HG03342 (cell line): ENCODE measurements around the gene SORT1.
"Not testable (repeated sequence)": the region's sequence is repeated elsewhere in the genome, so short reads cannot be mapped to it uniquely, and the experiment has no call there.

Experiments used
- ATAC-seq: cut with Tn5 transposase; IDR thresholded peaks from one replicate; pipeline ENCODE4 v1.9.1; 2021; ENCODE audit warnings: mild to moderate bottlenecking, moderate library complexity; ENCODE audit not compliant: unreplicated experiment

Gene SORT1

DNA sequence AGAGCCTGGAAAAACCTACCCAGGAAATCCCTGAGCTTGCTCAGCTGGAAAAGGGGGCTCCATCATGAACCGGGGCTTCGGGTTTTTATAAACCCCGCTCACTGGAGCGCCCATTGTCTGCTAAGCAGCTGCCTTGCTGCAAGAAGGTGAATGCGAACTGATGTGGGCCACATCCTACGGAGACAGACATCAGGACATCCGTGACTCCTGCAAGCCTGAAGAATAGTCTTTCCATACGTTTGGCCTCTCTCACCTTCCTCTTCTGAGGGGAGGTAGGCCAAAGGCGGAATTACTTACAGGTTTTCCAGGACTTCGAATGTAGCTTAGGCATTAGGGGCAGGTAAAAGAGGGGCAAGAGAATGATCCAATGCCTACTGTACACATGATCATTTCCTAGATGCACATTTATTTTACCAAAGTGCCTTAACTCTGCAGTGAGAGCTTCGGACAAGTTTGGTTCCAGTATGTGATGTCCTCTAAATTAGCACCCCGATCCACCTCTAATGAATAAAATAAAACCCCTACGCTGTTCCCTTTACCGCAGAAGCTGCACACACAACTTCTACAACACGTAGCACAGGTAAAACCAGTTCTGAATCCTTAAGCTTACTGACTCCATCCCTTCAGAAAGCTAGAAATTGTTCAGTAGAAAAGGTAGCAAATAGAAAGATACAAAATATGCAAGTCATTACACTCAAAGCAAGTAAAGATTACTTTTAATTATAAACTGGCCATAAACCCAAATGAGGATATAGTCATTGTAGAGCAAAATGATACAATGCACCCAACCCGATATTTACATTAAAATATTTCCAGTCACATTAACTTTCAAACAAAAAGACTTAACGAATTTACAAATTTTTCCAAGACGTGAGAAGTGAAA is 866 bp upstream of the SORT1 start:
- ATAC-seq: no peak

DNA sequence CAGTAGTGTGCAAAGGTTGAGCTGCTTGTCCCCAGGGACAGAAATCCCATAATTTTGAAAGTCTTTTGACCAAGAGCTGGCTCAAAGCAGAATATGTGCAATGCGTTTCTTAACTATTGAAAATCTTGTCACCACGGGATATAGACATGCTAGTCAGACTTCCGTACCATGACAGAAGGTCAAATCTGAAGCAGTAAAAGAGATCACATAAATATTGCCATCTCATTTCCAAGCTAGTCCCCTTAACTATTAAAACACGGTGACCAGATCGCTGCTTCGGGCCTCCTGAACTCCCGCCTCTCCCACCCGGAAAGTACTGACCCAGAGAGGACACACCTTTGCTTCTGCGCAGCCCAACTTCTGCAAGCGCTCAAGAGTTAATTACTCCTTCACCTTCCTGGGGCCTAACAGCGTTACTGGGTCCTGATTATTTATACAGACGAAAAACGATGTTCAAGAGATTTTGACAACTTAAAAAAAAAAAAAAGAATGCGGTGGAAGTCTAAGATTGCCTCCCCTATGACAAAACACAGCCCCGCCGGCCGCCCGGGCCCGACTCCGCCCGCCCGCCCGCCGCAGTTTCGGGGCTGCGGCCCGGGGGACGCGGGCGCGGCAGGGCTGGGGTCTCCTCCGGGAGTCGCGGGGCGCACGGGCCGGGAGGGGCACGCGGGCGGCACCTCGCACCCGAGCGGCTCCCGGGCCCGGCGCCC is 692 bp downstream of the SORT1 start:
- no peak for ATAC-seq

DNA sequence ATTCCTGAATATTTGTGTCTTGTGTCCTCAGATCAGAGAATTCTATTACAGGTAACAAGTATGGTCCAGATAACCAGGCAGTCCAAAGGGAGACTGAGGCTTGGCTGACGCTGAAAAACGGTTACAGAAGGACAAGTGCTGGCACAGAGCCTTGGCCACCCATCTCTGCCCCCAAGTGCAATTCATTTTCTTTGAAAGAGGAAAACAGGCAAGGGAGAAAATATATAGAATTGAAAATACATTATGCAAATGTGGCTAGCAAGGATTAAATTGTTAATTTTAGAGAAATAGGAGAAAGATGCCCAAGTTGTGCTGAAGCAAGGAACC is 1.2 kb downstream of the SORT1 start:
- no peak for ATAC-seq

DNA sequence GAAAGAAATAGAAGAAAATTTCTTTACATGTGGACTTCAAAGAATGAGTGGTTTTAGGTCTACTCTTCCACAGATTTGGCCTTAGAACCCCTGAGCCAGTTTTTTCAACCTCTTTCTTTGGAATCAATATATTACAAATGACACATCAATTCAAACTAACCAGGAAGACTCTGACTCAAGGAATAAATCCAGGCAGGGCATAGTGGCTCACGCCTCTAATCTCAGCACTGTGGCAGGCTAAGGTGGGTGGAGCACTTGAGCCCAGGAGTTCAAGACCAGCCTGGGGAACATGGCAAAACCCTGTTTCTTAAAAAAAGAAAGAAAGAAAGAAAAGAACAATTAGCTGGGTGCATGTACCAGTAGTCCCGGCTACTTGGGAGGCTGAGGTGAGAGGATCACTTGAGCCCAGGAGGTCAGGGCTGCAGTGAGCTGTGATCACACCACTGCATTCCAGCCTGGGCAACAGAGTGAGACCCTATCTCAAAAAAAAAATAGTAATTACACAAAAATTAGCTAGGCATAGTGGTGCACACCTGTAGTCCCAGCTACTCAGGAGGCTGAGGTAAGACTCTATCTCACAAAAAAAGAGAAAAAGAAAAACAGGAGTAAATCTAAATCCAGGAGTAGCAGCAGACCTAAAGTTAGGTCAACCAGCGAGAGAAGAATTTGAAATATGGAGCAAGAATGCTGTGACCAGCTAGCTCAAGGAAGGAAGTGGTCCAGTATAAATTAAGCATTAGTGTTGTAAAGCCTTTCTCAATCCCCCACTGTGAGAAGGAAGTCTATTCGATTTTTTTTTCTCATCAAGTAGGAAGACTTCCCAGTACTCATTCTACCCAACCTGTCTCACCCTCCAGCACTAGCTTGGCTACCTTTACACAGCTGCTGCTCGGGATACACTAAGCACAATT is 1.9 kb downstream of the SORT1 start:
- no peak for ATAC-seq

DNA sequence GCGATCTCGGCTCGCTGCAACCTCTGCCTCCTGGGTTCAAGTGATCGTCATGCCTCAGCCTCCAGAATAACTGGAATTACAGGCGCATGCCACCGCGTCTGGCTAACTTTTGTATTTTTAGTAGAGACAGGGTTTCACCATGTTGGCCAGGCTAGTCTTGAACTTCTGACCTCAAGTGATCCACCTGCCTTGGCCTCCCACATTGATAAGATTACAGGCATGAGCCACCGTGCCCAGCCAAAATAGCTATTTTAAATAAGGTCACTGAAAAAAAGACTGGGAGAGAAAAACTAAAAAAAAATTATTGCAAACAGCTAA is 2.5 kb downstream of the SORT1 start:
- not testable (repeated sequence) for ATAC-seq

DNA sequence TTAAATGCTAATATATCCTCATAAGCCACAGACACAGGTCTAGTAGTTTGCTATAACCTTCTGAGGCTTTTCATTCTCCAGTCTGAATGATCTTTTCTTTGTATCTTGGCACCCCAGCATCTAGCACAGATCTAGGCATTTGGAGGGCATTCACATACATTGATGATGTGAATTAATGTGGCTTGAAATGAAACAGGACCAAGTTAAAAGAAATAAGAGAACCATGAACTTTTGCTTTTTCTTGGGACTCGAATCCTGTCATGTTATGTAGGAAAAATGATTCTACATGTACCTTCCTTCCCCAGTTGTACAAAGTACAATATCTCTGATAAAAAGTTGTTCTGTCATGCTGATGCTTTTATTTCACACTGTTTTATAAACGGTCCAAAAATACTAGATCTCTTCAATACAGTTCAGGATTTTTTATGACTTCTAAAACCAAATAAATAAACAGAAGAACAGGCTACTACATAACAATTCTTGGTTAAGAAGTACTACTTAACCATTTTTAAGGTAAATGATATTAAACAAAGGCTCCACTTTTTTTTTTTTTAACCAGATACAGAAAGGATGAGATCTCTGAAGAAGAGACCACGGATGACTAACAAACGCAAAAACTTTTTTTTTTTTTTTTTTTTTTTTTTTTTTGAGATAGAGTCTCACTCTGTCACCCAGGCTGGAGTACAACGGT is 3.0 kb downstream of the SORT1 start:
- ATAC-seq: no peak

DNA sequence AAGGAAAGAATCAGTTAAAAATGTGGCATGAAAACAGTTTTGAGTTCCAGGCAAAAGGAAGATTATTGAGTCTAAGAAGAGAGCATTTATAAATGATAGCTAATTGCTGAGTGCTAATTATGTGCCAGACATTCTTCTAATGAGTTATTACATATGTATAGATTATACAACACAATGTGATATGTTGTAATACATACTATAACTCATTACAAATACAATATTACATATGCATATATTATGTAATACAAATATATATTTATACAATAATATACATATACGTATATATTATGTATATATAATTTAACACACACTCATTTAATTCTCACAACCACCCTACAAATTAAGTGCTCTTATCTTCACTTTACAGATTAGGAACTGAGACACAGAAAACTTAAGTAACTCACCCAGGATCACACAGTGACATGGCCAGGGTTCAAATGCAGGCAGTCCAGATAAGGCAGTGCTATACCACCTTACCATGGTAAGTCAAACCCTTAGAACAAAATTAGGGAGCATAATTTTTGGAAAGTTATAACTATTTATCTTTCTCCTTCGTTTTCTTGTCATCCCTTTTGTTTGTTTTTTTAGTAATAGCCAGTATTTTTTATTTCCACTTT is 4.0 kb downstream of the SORT1 start:
- no peak for ATAC-seq

DNA sequence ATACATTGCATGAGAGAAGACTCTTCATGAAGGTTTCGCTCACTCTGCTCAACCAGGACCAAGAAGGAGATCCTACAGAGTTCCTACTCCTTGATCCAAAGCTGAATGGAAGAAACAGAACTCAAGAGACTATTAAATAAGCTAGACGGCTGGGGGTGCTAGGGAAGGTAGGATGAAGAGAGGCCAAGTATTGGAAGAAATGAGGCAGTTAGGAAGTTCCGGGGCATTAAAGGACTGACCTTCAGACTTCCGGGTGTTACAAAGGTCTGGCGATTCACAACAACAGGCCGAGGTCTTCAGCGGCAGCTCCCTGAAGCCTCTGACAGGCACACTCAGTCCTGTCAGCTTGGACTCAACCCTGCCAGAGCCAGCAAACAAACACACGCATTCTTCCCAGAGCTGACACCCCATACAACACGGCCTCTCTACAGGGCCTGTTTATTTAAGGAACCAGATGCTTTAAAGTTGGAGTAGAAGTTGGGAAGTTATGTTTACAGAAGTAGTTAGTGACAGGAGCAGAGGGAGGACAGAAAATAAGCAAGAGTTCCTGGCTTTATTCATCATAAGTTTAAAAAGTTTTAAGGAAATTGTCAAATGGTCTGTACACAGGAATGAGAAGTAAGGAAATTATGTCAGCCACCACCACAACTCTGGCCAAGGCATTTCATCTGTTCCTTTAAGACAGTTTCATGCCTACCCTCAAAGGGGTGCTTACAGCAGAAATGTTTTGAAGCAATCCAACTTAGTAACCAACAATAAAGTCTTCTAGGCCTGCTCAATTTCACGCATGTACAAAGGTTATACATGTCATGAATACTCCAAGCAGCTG is 4.7 kb downstream of the SORT1 start:
- ATAC-seq: no peak

DNA sequence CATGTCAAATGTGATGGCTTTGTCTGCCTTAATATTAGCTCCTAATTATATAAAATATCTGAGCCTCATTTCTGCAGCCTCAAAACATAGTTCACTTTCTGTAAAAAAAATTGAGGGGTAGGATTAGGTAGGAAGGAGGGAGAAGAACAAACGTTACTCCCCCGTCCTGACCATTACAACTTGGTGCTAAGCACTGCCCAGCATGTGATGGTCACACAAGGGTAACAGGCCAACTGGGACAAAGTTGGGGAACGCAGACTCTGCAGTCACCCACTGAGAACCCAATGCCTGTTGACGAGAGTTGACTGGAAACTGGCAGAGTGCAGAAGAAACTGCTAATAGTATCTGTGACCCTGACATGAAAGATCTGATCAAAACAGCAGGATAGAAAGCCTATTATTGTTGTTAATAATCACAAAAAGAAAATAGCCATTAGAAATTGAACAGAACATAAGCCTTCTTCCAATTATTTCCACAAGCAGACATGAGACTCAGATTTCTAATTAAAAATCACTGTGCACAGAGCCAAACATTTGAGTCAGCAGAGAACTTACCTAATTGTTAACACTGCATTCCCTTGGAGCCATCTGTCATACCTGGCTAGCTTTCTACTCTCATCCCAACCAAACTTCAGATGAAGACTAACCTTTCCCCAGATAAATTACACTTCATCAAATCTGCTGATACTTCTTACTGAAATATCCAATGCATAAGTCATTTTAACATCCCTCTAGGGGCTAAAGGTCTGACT is 5.5 kb downstream of the SORT1 start:
- ATAC-seq: peak; percentile 29

DNA sequence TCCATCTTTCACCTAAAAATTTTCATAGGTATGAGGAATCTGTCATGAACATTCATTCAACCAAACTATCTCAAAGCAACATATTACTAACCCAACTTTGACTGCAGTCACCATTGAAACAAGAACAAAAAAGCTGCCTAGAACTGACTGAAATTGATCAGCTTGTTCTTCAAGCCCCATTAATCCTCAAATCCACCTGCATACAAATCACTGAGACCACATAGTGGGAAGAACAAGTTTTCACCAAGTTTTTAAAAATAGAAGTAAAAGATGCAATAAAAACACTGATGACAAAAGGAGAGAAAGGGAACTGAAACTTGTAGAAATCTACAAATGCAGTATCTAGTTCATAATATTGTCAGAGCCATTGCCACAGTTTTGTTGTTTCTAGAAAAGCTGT is 6.1 kb downstream of the SORT1 start:
- peak; percentile 74 for ATAC-seq

DNA sequence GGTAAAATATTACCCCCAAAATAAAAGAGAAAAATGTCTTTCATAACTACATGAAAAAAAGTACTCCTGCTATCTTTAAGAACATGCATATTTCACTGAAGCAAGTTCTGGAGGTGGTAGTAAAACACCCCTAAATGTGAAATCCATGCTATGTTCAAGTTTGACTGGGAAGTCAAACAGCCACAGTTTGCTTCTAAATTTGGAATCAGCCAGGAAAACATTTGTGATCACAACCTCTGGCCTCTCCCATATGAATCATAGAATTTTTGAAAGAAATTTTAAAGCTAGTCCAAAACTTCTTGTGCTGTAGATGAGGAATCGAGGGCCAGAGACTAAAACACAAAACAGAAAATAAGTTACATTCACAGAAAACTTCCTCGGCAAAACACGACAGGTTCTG is 6.6 kb downstream of the SORT1 start:
- ATAC-seq: no peak

DNA sequence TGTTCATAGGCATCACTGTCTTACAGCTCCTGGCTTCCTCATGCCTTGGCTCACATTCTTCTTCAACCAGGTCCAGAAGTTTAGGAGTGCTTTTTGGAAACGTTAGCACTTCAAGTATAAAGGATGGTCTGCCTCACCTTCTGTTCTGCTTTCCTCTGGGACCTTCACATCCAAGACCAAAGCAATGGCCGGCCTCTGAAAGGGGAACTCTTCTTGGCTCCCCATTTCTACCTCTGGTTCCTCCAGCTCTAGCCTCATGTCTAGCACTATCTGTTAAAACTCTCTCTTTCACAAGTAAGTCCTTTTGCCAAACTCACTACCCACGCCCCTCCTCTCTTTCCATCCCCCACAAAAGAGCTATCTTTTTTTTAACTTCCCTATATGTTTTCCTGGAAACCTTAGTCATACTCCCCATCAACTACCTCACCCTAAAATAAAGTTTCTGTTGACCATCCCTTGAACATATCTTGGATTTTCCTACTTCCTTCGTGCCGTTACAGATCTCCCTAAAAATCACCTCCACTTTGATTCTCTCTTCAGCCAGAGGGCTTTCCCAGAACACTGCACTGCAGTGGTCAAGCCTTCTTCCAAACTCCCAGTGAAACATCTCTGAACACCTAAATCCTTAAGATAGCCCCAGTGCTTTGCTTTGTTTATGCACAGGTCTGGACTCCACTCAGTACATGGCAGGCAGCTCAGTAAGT is 7.9 kb downstream of the SORT1 start:
- ATAC-seq: no peak

DNA sequence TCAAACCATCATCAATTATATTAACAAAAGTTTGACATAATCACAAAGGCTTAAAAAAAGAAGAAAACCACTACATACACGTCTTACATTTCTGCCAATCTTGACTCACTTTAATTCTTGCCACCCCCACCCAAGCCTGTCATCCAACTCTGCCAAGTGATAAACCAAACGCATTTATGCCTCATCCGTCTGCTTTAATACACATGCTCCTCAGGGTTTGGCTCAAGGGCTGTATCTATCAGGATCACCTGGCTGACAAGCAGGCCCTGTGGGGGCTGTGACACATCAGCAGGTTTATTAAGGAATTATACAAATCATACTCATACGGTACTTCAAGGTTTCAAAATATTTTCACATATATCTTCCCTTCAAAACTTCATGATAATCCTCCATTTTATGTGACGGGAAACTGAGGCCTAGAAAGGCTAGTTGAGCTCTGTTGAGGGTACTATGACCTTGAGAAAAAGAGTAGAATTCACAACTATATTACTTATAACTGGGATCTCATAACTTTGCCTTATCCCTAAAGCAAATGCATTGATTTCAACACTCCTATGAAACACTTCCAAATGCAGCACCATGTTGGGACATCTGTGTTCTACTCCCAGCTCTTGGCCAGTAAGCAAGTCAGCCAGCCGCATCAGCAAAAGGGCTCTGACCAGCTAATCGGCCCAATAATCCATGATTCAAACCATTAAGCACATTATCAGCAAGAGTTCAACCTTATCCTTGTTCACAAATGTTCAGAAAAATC is 8.7 kb downstream of the SORT1 start:
- ATAC-seq: no peak

DNA sequence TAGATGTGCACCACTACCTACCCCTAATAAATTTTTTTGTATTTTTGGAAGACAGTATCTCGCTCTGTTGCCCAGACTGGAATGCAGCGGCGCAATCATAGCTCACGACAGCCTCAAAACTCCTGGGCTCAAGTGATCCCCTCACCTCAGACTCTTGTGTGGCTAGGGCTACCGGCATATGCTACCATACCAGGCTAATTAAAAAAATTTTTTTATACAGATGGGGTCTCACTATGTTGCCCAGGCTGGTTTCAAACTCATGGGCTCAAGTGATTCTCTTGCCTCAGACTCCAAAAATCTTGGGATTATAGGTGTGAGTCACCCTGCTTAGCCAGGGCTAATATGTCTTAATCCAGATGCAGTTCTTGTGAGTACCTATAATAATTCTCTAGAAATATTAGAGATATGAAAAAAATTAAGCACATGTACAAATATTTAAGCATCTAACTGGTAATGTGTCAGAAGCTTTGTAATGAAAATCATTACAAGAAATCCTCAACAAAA is 9.5 kb downstream of the SORT1 start:
- no peak for ATAC-seq

DNA sequence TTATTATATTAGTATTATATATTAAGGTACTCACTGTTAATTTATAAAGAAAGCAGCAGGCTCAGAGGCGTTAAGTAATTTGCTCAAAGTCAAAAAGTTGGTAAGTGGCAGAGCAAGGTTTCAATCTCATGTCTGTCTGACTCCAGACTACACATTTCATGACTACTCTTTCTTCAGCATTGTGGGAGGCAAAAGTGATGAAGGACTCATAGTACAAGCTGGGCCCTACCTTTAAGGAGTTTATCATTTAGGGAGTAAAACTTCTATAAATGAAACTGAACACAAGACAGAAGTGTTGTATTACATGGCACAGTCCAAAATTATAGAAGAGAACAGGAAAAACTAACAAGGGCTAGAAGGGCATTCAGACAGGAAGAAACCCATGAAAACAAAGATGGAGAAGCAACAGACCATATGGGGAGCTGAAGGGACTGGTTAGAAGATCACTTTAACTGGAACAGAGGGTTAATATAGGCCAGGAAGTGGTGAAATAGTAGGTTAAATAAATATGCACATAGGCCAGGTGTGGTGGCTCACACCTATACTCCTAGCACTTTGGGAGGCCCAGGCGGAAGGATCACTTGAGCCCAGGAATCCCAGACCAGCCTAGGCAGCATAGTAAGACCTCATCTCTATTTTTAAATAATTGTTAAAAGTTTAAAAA is 11.5 kb downstream of the SORT1 start:
- no peak for ATAC-seq

DNA sequence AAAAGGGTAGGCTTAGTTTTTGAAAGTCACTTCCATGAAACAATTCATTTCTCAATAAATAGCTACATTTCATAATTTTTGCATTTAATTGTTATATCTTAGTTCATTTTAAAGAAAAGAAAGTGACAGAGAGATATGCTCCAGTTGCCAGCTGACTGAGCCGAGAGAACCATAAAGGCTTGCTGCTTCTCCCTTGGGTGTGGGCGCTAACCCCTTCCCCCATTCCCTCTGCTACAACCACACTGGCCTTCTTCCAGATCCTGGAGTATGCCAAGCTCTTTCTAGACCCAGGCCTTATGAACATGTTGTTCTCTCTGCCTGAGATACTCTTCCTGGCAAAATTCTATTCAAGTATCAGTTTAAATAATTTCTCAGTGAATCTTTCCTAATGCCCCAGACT is 12.3 kb downstream of the SORT1 start:
- ATAC-seq: no peak

DNA sequence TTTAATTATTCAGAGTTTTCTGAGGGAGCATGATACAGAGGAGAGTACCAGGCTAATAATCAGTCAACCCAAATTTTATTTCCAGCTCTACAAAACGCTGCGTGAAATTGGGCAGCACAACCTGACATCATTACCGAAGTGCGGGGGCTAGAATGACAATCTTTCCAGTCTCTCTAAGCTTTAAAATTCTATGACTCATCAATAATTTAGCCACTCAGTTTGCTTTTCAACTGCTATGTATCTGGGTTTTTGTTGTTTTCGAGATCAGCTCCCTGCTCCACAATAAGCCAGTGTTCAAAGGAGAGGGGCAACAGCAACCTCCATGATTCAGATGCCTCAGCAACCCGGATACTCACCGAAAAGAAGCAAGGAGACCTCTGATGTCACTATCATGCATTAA is 13.9 kb downstream of the SORT1 start:
- ATAC-seq: no peak
